22Rv1 (cell line): ENCODE results near the gene SYNGR3.

ENCODE experiments used
- H3K27ac ChIP-seq: fragments of 450-650 bp; 2 replicates; pipeline ENCODE4 v1.5.1; 2017
- CTCF ChIP-seq: fragments of 450-650 bp; IDR thresholded peaks from 2 replicates; pipeline ENCODE4 v1.5.1; 2017; ENCODE audit warnings: mild to moderate bottlenecking
- ZFX ChIP-seq: fragments of 450-650 bp; IDR thresholded peaks from 2 replicates; pipeline ENCODE4 v1.6.1; 2017; ENCODE audit warnings: antibody characterized with exemption, borderline replicate concordance

SYNGR3 gene

DNA sequence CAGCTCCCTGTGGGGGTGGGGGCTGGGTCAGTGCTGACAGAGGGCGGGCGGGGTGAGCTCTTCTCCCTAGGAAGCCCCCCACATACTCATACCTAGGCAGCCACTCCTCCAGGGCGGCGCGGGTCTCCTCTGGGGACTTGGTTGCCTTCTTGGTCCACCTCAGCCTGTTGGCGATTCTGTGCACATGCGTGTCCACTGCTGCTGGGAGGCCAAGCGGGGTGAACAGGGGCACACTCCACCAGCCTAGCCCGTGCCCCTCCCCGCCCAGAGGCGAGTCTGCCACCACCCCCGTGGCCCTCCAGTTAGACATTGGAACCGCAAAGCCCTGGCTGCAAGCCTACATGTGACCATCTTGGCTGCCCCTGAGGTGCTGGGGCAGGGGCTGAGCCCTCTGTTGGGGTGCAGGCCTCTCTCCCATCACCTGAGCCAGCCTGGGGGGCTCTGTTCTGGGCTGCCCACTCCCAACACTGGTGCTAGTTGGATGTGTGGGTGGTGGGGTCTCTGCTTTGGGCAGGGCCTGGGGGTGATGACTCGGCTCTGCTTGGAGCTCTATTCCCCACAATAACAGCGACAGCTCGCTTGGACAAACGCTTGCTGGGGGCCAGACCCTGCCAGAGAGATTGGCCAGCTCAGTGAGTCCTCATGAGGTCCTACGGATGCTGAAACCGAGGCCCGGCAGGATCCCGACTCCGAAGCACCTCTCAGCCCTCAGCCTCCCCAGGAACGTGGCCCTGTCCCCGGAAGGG lies 50.4 kb downstream of the SYNGR3 start:
- H3K27ac ChIP-seq, result peak overlapping the region; percentile 56
- no peak for TF ChIP-seq CTCF

GRCh38 chr16:2040787-2041522 lies 51.2 kb downstream of the SYNGR3 start:
- H3K27ac ChIP-seq, result peak overlapping the region; percentile 56
- TF ChIP-seq CTCF (no peak), ZFX (no peak)

DNA sequence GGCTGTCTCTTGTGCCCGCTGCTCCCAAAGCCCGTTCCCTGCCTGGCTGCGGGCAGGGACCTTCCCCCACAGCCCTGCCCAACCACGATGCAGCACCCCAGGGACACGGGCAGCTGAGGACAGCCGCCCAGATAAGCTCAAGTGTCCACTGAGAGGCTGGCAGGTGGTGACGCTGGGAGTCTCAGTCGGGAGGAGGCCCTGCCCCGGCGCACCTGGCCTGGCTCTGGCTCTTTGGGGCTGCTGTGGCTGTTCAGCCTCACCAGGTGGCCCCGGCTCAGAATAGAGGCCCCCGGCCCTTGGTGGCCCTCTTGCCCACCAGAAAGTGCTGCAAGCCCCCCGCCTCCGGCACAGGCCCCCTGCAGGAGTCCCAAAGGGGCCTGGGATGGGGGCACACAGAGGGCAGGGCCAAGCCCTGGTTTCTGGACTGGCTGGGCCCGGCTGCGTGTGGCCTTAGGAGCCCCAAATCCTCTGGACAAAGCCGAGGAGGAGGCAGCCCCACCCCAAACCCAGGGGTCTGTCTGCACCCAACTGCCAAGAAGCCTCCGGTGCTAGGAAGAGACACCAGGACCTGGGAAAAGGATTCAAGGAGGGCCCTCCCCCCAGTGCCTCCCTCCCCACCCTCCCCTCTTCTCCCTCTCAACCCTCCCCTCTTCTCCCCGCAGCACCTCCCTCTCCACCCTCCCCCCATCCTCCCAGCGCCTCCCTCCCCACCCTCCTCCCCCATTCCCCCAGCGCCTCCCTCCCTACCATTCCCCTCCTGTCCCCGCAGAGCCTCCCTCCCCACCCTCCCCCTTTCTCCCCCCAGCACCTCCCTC lies 52.6 kb downstream of the SYNGR3 start:
- no peak for TF ChIP-seq CTCF
- TF ChIP-seq ZFX, result no peak
- no peak overlapping the region for H3K27ac ChIP-seq

DNA sequence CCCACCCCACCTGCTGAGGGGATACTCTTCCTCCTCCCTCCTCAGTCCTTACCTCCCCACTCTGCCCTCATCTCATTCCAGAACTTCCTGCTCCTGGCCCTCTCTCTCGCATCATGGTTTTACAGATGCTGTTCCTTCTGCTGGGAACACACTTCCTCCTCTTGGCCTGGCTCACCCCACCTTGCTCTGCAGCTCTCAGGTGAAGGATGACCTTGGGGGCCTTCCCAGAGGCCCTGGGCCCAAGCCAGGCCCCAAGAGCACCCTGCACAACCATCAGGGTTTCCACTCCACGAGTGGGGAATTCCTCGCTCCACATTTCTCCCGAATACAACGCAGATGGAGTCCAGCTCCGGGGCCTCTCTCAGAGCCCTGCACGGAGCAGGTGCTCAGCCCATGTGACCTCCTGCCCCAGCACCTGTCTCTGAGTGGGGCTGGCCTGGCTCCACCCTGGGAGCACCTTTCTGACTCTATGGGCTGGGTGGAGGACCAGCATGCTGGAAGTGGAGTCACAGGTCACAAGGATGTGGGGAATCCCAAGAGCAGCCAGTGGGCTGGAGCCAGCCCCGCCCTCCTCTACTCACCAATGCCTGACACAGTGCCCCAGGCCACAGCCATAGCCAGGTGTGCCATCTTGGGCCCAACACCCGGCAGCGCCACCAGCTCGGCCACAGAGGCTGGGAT lies 53.4 kb downstream of the SYNGR3 start:
- no peak for TF ChIP-seq CTCF
- no peak for TF ChIP-seq ZFX

More for the DNA sequence above, 53.4 kb downstream of the SYNGR3 start:
- no peak overlapping the region for H3K27ac ChIP-seq
